PC-3 (cell line): ENCODE results near the gene ATF7. TPM values are rescaled to one million over a fixed set of nuclear protein-coding genes. Genes with fewer than 3 reads are reported as not detected.

Source experiments
- ATAC-seq: fragments of 200-7000 bp; cut with Tn5 transposase; 2 replicates; pipeline ENCODE4 v1.9.1; 2020; ENCODE audit warnings: mild to moderate bottlenecking, moderate library complexity
- BruUV-seq: library from RNA; stranded (reverse); fragments of 400-500 nt; replicated peaks from 2 replicates; lab custom pipeline; 2021; lab: Mats Ljungman, UMichigan
- CTCF ChIA-PET: fragments of 300-600 bp; sonication (Branson Sonifier 250); formaldehyde crosslinking; loops from one replicate; lab custom pipeline; 2022; ENCODE audit warnings: antibody characterized with exemption; lab: Charles Lee
- POLR2A ChIA-PET: fragments of 300-600 bp; sonication (Branson Sonifier 250); formaldehyde crosslinking; loops from one replicate; lab custom pipeline; 2022; ENCODE audit warnings: antibody characterized with exemption; ENCODE audit not compliant: unreplicated experiment; lab: Charles Lee
- DNase-seq: peaks from one replicate; pipeline ENCODE4 v3.0.0-alpha.2; 2015
- H2AFZ ChIP-seq: fragments of 300-600 bp; sonication (generic); 2 replicates; pipeline ENCODE4 v1.6.0; 2016; ENCODE audit warnings: antibody characterized with exemption, low read length
- H3F3A ChIP-seq: fragments of 300-600 bp; sonication (generic); one replicate; pipeline ENCODE4 v1.6.0; 2017; ENCODE audit warnings: antibody characterized with exemption, low read length, control low read depth, mild to moderate bottlenecking; ENCODE audit not compliant: unreplicated experiment
- H3K27ac ChIP-seq: fragments of 300-600 bp; sonication (generic); 2 replicates; pipeline ENCODE4 v1.5.1; 2016; ENCODE audit warnings: mild to moderate bottlenecking, low read length
- H3K27me3 ChIP-seq: fragments of 300-600 bp; sonication (generic); 2 replicates; pipeline ENCODE4 v1.6.1; 2016; ENCODE audit warnings: low read length, mixed read lengths
- H3K36me3 ChIP-seq: fragments of 300-600 bp; sonication (generic); 2 replicates; pipeline ENCODE4 v1.6.1; 2016; ENCODE audit warnings: low read depth, mixed run types, low read length, mixed read lengths
- H3K4me1 ChIP-seq: fragments of 300-600 bp; sonication (generic); 2 replicates; pipeline ENCODE4 v1.5.1; 2016; ENCODE audit warnings: low read length; ENCODE audit not compliant: insufficient read depth
- H3K4me2 ChIP-seq: fragments of 300-600 bp; sonication (generic); 2 replicates; pipeline ENCODE4 v1.6.0; 2016; ENCODE audit warnings: low read length
- H3K4me3 ChIP-seq: fragments of 300-600 bp; sonication (generic); 2 replicates; pipeline ENCODE4 v1.5.1; 2016; ENCODE audit warnings: mild to moderate bottlenecking, low read length, mixed read lengths
- H3K79me2 ChIP-seq: fragments of 300-600 bp; sonication (generic); 2 replicates; pipeline ENCODE4 v1.6.1; 2017; ENCODE audit warnings: low read length, mixed read lengths
- H3K9ac ChIP-seq: fragments of 300-600 bp; sonication (generic); 2 replicates; pipeline ENCODE4 v1.6.0; 2016; ENCODE audit warnings: mild to moderate bottlenecking, low read length
- H3K9me2 ChIP-seq: fragments of 300-600 bp; sonication (generic); replicated peaks from 2 replicates; pipeline ENCODE4 v1.6.1; 2016; ENCODE audit warnings: mixed run types, low read length, mixed read lengths
- H3K9me3 ChIP-seq: fragments of 300-600 bp; sonication (generic); 2 replicates; pipeline ENCODE4 v1.6.1; 2016; ENCODE audit warnings: low read length, mixed read lengths
- H4K20me1 ChIP-seq: fragments of 300-600 bp; sonication (generic); 2 replicates; pipeline ENCODE4 v1.6.1; 2016; ENCODE audit warnings: low read length, mixed read lengths
- EZH2 ChIP-seq: fragments of 300-600 bp; sonication (generic); IDR thresholded peaks from one replicate; pipeline ENCODE4 v1.6.1; 2017; ENCODE audit warnings: antibody characterized with exemption, mild to moderate bottlenecking, low read length; ENCODE audit not compliant: unreplicated experiment
- EZH2phosphoT487 ChIP-seq: fragments of 300-600 bp; sonication (generic); IDR thresholded peaks from 2 replicates; pipeline ENCODE4 v1.6.1; 2018; ENCODE audit warnings: mild to moderate bottlenecking, antibody characterized with exemption, low read length, borderline replicate concordance
- intact Hi-C: fragments of 100-400 bp; cut with micrococcal nuclease; formaldehyde crosslinking; loops from 2 replicates; pipeline ENCODE4 v1.9.0; 2023
- total RNA-seq: library from RNA; depleted of rRNA; stranded (reverse); fragments of >200 nt; gene quantifications from 2 replicates; pipeline ENCODE4 v1.2.3, GENCODE V29; 2014
- TF ChIP-seq, protein P1 (sequence below): fragments of 300-600 bp; sonication (generic); conservative IDR thresholded peaks from 2 replicates; pipeline ENCODE4 v1.5.1; 2017; ENCODE audit warnings: antibody characterized with exemption, low read depth, mild to moderate bottlenecking, low read length

The ATF7 gene
- total RNA-seq, 1 experiment from 2014 or later: 7.9 TPM

DNA sequence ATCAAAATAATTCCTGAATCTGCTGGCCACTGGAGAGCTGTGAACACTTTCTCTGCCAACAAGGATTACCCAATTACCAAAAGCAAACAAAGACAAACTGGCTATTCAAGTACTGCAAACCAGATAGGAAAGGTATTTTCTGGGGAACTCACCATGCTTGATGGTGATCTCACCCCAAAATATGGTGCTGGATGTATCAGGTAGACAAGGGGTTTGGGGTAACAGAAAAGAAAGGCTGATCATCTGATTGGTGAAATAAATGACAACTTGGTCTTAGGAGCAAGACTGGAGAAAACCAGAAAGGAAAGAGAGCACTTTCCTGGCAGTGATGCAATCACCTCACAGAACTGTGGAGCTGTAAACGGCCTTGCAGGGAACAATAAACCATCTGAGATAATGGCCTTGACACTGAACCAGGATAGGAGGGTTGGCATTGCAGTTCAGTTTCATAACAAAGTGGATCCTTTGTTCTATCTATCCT is 87.9 kb downstream of the ATF7 start:
- peak; percentile 51 for ATAC-seq
- no peak overlapping the region for H2AFZ ChIP-seq
- peak overlapping the region; percentile 51 for H3K4me2 ChIP-seq
- TF ChIP-seq EZH2phosphoT487 (no peak), EZH2 (no peak)
- TF ChIP-seq, protein P1, sequence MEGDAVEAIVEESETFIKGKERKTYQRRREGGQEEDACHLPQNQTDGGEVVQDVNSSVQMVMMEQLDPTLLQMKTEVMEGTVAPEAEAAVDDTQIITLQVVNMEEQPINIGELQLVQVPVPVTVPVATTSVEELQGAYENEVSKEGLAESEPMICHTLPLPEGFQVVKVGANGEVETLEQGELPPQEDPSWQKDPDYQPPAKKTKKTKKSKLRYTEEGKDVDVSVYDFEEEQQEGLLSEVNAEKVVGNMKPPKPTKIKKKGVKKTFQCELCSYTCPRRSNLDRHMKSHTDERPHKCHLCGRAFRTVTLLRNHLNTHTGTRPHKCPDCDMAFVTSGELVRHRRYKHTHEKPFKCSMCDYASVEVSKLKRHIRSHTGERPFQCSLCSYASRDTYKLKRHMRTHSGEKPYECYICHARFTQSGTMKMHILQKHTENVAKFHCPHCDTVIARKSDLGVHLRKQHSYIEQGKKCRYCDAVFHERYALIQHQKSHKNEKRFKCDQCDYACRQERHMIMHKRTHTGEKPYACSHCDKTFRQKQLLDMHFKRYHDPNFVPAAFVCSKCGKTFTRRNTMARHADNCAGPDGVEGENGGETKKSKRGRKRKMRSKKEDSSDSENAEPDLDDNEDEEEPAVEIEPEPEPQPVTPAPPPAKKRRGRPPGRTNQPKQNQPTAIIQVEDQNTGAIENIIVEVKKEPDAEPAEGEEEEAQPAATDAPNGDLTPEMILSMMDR: no peak
- no peak overlapping the region for H3K4me3 ChIP-seq
- H4K20me1 ChIP-seq: no peaks in the 10 kb centered on the region
- H3K27me3 ChIP-seq: no peaks in the 10 kb centered on the region
- no peaks in the 10 kb centered on the region for H3K79me2 ChIP-seq
- ChIA-PET POLR2A (interaction anchor here (0.7 kb wide), 1 partner anchor 134 kb away, joined by 5 read pairs; no protein-coding TSS in a partner anchor), CTCF (no interaction called here)
- no peaks in the 10 kb centered on the region for H3K9me2 ChIP-seq
- H3K4me1 ChIP-seq: peaks cover 19% of the 10 kb centered on the region
- H3K9ac ChIP-seq: no peak overlapping the region
- peaks cover 44% of the 10 kb centered on the region for H3K36me3 ChIP-seq
- no TSS peak for BruUV-seq
- DNase-seq: peak; percentile 72
- H3K9me3 ChIP-seq: no peaks in the 10 kb centered on the region
- H3F3A ChIP-seq: peaks cover 8% of the 10 kb centered on the region
- intact Hi-C loops: no loop called here
- H3K27ac ChIP-seq: peak overlapping the region; percentile 47

DNA sequence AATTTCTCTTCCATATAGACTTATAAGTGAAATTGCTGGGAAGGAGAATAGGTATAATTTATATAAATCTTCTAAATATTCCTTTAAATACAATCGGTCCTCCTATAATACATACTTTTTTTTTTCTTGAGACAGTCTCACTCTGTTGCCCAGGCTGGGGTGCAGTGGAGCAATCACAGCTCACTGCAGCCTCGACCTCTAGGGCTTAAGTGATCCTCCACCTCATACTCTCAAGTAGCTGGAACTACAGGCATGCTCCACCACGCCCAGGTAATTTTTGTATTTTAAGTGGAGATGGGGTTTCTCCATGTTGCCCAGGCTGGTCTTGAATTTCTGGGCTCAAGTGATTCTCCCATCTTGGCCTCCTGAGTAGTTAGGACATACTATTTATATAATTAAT is 89.2 kb downstream of the ATF7 start:
- Histone ChIP-seq H3K79me2 (no peaks in the 10 kb centered on the region), H2AFZ (no peak overlapping the region), H3K9ac (no peak overlapping the region), H3K4me2 (no peak overlapping the region), H3K4me1 (peaks cover 19% of the 10 kb centered on the region), H4K20me1 (no peaks in the 10 kb centered on the region), H3K4me3 (no peak overlapping the region), H3K9me2 (no peaks in the 10 kb centered on the region), H3F3A (peaks cover 8% of the 10 kb centered on the region), H3K27me3 (no peaks in the 10 kb centered on the region), H3K27ac (no peak overlapping the region), H3K9me3 (no peaks in the 10 kb centered on the region), H3K36me3 (peaks cover 48% of the 10 kb centered on the region)
- no peak for TF ChIP-seq EZH2phosphoT487
- ChIA-PET POLR2A (no interaction called here), CTCF (no interaction called here)
- no peak for DNase-seq
- no peak for ATAC-seq
- no TSS peak for BruUV-seq
- intact Hi-C loops: no loop called here

DNA sequence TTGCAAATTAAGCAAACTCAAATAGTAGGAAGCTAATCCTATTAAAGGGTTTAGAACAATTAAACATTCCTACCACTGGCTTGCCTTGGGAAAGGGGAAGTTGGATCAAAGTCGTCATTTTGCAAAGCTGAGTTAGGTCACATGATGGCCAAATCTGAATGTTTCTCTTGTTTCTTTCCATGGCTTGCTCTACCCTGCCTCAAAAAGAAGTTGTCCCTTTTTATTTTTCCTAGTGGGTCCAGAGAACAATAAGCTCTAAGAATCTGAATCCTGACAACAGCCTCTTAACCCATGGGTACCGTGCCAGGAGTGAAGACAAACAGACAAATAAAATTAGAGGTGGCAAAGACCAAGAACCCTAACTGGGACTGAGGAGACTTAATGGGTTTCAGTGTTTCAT is 92.7 kb downstream of the ATF7 start:
- peaks cover 38% of the 10 kb centered on the region for H3K36me3 ChIP-seq

More for the DNA sequence above, 92.7 kb downstream of the ATF7 start:
- POLR2A ChIA-PET: interaction anchor here (0.6 kb wide), 1 partner anchor 33 kb away, joined by 3 read pairs; the partner anchor contains the start of gene TARBP2
- H3K4me1 ChIP-seq: peaks cover 20% of the 10 kb centered on the region
- H3K9ac ChIP-seq: no peak overlapping the region
- H3K9me2 ChIP-seq: no peaks in the 10 kb centered on the region
- TF ChIP-seq EZH2 (no peak), EZH2phosphoT487 (no peak)
- TF ChIP-seq, protein P1: no peak
- H3K27ac ChIP-seq: no peak overlapping the region
- no TSS peak for BruUV-seq
- ATAC-seq (no peak), DNase-seq (no peak)
- CTCF ChIA-PET: no interaction called here
- no peaks in the 10 kb centered on the region for H3K27me3 ChIP-seq
- H3K4me2 ChIP-seq: no peak overlapping the region
- no peak overlapping the region for H3K4me3 ChIP-seq
- no peaks in the 10 kb centered on the region for H3K9me3 ChIP-seq
- H3F3A ChIP-seq: peaks cover 2% of the 10 kb centered on the region
- no peaks in the 10 kb centered on the region for H3K79me2 ChIP-seq
- H2AFZ ChIP-seq: no peak overlapping the region
- H4K20me1 ChIP-seq: no peaks in the 10 kb centered on the region
- intact Hi-C loops: no loop called here
